Tibial nerve (tissue), 3 donors: ENCODE measurements around the gene PLPP1.

Source experiments
- CTCF ChIP-seq, 5 experiments: fragments of 200-600 bp in 3 of 5; fragments of 450-650 bp in 2 of 5; sonication (generic) in 3 of 5; IDR thresholded peaks; one replicate each; pipeline ENCODE4 v1.5.1; 2016 to 2019; ENCODE audit warnings: antibody characterized with exemption in 5 of 5, mild to moderate bottlenecking in 3 of 5, moderate library complexity in 2 of 5
- POLR2A ChIP-seq, 2 donors: fragments of 450-650 bp; IDR thresholded peaks; one replicate each; pipeline ENCODE4 v1.6.1; 2017; ENCODE audit warnings: antibody characterized with exemption in 2 of 2, mild to moderate bottlenecking in 2 of 2, moderate library complexity in 2 of 2

- TF ChIP-seq CTCF (IDR thresholded peaks at IDR 0.05) (no peak), POLR2A (IDR thresholded peaks at IDR 0.05) (no peak)
Observed at GRCh38 chr5:55524816-55525215, 9.9 kb downstream of the PLPP1 start.
